ENCODE data around the gene WDR7. TPM values are rescaled to one million over a fixed set of nuclear protein-coding genes. Genes with fewer than 3 reads are reported as not detected.

WDR7 gene
- polyA plus RNA-seq, 10 donors: 8.1 to 13.9 (median 10.6) TPM

DNA sequence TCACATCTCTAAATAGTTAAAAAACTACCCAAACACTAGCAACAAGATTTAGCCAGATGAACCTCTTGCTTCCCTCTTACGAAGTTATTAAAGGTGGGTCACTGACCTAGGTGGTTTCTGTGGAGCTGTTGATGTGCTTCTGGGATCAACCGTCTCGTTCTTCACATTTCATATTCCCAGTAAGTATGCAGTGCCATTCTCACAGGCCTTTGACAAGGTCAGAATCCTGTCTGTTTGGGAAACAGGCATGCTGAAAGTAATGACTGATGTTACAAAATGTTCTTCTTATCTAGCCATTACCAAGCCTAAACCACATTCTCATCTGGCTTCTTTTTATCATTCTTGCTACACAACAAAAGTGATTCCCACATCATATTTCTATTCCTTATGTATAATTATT is 70.3 kb downstream of the WDR7 start:
- no peak for DNase-seq

DNA sequence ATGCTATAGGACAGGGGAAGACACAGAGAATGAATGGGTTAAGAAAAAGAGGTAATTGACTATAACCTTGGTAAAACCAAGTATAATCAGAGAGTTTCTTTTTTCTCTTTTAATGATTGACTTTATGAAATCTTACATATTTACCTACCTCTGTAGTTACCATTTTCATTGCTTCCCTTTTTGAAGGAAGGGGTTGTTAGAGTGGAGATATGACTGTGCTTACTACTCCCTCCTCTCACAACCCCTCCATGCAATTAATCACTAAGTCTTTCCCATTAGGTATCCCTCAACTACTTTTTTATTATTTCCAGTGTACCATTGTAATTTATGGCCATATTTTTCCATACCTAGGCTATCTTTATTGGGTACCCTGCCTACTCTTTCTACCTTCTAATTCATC is 71.4 kb downstream of the WDR7 start:
- no peak for DNase-seq

DNA sequence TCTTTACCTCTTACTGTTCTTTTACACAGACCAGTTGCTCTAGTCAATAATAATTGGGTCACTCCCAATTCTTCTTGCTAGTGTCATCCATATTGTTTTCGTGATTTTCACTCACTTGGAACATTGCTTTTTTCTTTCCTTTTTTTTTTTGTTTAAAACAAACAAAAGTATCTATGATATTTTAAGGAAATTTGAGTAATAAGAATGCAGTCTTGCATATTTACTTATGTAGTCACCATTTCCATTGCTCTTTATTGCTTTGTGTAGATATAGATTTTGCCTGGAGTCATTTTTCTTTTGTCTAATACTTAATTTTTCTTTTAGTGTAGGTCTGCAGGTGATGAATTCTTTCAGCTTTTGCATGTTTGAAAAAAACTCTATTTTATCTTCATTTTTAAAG is 71.9 kb downstream of the WDR7 start:
- DNase-seq: no peak

DNA sequence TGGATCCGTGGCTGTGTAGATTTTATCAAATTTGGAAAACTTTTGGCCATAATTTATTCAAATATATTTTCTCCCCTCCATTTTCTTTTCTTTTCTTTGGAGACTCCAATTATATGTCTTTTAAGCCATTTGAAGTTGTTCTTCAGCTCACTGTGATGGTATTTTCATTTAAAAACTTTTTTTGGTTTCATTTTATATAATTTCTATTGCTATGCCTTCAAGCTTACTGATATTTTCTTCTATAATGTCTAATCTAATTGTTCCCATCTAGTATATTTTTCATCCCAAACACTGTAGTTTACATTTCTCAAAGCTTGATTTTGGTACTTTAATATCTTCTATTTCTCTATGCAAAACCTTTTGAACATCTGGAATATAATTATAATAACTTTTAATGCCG is 72.5 kb downstream of the WDR7 start:
- DNase-seq: no peak

DNA sequence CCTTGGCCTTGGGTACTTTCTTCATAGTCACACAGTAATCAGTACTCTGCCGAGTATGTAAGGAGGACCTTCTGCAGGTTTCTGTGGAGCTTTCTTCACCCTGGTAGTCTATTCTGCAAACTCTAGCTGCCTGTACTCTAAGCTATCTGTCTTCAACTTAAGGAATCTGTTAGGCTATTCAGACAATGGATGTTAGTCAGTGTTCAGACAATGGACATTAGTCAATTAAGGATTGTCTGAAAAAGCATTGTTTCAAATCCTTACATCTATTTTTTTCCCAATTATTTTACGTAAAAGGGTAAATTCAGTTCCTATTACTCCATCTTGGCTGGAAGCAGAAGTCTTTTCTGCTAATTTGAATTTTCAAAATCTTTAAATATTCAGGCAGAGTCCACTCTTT is 75.7 kb downstream of the WDR7 start:
- no peak for DNase-seq

DNA sequence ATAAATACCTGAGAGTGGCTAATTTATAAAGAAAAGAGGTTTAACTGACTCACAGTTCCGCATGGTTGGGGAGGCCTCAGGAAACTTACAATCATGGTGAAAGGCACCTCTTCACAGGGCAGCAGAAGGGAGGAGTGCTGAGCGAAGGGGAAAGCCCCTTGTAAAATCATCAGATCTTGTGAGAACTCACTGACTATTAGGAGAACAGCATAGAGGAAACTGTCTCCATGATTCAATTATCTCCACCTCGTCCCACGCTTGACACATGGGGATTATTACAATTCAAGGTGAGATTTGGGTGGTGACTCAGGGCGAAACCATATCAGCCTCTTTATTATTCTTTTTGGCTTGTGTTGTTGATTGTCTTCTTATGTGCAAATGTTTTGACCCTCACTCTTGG is 76.2 kb downstream of the WDR7 start:
- no peak for DNase-seq

DNA sequence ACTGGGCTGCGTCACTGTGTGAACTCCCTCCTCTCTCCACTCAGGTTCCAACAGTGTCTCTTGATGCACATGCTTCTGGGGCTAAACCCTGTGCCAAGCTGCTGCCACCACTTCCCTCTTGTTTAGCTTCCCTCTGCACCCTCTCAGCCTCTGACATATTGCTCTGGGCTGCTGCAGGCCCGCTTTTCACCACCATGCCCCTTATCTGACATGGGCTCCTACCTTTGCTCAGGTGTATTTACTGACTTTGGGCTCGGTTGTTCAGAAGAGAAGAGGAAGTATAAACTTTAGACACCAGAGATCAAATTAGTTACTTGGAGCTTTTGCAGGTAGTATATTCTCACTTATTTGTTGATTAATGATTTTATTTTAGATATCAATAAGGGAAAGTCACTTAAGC is 77.6 kb downstream of the WDR7 start:
- DNase-seq: no peak

DNA sequence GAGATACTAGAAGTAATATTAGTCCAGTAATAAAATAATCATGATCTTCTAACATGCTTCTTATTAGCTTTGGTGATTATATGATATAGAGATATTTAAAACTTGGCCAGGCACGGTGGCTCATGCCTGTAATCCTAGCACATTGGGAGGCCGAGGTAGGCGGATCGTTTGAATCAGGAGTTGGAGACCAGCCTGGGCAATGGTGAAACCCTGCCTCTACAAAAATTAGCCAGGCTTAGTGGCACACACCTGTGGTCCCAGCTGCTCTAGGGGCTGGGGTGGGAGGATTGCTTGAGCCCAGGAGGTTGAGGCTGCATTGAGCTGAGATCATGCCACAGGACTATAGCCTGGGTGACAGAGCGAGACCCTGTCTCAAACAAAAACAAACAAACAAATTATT is 87.0 kb downstream of the WDR7 start:
- DNase-seq: no peak

DNA sequence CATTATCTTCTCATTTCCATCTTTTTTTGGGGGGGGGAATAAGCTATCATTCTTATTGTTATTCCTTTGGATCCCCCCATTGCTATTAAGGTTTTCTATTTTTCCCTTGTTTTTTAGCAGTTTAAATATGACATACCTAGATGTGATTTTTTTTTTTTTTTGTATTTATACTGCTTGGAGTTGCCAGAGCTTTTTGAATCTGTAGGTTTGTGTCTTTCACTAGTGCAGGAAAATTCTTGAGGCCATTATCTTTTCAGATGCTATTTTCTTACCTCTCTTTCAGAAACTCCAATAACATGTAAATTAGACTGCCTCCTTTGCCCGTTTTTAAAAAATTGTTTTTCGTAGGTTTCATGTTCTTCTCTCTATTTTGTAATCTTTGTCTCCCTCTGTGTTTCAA is 88.6 kb downstream of the WDR7 start:
- no peak for DNase-seq

DNA sequence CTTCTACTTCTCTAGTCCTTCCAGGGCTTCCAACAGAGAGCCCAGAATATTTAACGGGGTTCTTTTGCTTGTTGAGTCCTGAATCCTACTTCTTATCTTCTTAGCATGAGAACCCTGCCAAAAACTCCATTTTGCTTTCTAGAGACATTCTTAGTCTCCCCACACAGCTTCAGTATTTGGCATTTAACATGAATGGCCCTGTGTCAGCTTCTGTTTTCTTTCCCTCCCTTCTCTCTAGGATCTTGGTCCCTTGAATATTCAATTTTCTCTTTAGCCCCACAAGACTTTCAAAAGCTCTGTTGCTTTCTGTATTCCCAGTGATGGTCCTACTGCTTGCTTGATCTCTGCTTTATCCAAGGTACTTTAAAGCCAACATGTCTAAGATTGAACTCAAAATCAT is 89.5 kb downstream of the WDR7 start:
- no peak for DNase-seq

DNA sequence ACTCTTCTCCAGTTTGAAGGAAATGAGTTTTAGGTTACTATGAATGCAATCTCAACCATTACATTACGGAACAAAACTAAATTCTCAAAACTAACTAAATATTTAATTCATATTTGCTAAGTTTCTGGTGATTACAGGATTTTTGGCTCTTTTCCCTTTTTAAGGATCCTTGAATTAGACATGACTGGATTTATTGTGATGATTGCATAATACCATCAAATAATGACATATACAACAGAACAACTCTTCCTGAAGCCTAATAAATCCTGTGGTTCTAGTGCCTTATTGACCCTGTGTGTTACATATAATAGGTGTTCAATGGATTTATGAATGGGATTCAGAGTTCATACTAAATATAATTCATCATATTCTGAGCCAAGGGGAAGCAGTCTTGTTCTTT is 90.5 kb downstream of the WDR7 start:
- DNase-seq: no peak

DNA sequence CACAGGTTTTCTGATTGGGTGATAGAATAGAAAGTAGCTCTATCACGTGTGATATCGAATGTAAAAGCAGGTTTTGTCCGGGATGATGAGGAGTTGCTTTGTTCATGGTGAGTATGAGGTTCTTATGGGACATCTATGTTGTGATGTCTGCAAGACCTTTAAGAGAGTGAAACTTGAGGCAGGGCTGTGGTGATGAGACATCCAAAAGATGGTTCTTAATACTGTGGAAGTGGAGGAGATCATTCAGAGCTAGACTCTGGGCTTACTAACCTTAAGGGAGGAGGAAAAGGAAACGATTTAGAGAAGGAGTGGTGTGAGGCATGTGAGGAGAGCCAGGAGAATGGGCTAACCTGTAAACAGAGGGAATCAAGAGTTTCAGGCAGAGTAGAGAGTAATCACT is 92.0 kb downstream of the WDR7 start:
- no peak for DNase-seq

DNA sequence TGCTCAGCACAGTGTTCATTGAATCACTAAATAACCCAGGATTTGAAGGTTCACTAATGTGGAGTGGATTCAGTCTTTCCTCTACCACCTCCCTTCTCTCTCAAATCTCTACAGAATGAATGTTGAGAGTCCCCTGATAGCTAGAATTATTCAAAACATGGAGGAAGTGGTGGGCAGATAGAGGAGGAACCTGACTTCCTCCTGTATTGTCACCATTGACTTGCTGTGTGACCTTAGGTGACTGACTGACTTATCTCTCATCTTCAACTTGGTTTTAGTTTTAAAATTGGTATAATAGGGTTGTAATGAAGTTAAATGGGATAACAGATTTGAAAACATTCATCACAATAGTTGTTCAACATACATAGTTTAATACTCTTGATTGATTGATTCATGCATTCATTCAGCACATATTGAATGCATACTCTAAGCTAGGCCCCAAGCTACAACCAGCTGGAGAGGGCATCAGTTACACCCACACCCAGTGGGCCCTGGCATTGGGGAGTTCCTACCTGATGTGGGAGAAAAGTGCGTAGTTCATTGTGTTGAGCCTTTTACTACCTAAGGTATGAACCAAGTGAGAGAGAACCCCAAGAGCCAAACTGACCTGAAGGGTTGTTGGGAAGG is 96.0 kb downstream of the WDR7 start:
- DNase-seq: no peak

DNA sequence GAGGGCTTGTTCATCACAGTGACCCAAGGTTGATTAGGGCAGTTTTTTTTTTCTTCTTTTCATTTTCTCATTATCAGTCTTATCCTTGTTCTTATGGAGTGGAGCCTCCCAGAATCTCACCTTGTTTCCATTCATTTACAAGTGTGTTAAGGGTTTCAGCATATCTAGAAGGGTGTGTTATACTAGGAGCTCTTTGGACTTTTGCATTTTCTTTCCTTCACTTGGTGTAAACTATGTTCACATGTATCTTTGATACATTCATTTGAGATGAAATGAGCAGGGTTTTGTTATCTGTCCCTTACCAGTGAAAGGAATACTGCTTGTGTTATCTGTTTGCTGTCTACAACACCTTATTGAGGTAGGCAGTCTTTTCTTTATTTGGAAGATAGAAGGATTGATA is 96.7 kb downstream of the WDR7 start:
- DNase-seq: no peak

DNA sequence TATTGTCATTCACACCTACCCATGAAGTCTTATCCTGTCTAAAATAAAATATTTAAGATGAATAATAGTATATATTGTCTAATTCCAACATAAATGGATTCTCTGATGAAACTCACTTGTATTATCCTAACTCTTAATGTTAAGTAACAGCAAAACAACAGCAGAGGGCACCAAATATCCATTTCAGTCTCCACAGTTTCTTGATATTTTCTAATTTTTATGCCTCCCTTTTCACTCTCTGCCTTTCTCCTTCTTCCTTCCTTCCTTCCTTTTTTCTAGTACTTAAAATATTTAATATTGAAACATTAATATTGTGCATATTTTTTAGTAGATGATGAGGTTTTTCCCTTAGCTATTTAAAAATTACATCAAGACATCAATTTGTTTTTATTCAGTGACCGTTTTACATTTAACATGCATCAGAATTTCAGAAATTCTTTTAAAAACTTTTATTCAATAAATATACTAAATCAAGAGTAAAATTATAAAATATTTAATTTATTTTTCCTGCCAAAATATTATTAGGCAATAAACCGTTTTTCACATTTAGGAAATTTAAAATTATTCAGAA is 97.6 kb downstream of the WDR7 start:
- DNase-seq: peak; percentile 32 to 56 (median 33)

DNA sequence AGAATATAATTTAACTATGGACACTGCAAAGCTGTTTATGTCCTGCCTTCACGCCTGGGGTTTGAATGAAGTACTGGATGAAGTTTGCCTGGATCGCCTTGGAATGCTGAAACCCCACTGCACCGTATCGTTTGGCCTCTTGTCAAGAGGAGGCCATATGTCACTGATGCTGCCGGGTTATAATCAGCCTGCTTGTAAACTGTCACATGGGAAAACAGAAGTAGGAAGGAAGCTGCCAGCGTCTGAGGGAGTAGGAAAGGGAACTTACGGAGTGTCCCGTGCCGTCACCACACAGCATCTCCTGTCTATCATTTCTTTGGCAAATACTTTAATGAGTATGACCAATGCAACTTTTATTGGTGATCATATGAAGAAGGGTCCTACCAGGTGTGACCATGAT is 105.8 kb downstream of the WDR7 start:
- DNase-seq: peak; percentile 9 to 37 (median 16)

DNA sequence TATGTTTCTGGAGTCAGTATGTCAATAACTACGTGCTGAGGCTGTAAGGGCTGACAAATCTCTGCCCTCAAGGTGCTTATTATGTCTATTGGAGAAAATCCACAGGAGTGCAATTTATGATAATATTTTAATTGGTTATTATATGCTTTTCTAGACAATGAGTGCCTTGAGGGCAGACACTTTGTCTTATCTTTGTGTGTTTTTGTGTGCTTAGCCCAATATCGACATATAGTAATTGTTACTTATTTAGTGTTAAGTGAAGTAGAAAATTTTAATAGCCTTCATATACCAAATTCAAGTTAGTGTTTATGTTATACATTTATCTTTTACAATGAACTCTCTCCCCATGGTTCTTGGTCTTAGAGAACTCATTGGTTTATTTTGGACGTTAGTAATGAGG is 118.9 kb downstream of the WDR7 start:
- no peak for DNase-seq

DNA sequence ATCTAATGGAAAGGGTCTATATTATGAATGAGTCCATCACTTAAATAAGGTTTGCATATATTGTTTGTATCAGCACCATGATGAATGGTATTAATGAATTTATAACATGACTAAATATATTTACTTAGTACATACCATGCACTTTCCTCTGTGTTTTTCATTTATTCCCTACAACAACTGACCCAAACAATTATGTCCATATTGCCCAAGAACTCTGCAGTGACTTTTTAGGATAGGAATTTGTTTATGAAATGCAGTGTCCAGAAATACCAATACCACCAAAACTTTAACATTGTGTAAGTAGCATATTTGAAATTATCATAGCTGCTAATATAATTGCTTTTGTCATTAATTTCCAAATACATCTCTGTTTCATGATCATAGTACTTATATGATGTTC is 119.7 kb downstream of the WDR7 start:
- DNase-seq: no peak

DNA sequence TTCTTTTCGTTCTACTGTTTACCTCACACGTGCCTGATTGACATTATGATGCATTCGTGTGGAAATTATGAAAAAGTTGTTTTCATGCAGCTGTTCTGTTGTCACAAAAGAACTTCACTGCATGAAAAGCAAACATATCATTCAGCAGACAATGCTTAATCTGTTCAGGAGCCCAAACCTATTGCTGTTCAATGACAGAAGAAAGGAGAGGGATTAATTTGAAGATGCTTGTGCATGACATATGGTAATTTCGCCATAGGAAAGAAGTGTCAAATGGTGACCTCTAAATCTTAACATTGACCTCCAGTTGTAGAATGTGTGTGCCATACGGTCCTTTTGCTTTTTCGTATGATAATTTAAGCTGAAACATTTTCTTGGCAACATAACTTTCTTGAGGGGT is 124.5 kb downstream of the WDR7 start:
- no peak for DNase-seq

DNA sequence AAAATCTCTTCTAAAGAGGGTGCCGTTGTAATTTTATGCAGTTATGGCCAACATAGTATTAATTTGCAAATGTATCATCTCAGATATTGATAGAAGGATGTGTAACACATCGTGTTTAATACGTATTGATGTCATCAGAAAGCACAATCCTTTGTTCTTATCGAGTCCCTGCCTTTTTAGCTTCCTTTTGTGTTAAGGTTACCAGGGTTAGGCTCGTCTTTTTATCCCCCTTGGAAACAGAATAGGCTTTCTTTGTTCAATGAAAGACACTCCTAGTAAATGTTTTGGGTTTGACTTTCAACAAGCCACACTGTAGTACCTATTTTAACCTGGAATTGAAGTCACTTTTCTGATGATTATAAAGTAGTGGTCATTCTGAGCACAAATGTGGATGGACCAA is 136.2 kb downstream of the WDR7 start:
- no peak for DNase-seq

DNA sequence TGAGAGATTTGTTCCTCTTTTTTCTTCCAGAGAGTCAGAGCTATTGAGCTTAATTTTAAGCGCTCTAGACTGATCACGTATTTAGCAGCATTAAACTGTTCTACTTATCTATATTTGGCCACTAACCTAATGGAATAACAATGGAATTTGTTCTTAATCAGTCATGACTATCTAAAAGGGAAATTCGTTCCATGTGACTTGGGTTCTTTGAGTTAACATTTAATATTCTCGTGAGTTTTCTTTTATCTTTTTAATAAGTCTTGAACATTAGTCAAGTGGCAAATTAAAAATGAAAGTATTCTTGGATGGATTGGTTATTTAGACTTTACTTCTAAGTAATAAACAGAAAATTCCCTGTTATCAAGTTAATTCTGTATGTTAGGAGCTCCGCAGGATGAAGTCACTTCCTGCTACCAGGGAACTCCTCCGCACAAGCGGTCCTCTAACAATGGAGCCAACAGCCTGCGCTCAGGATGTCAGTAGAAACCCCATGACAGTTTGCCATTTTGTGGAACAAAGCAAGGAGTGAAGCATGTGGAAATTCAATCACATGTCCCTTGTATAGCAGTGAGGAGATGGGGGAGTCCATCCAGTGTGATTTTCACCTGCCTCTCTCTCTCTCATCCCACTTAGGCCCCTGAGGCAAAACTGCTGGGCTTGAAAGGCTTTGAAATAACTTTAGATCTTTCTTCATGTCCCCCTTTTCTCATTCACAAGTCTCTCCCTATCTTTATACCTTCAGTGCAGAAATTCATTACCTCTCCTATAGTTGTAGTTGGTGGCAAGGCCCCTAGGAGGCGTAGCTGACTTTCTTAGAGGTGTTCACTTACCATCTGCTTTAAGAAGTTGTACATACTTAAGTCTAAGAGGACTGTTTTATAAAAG is 138.1 kb downstream of the WDR7 start:
- DNase-seq: peak in 1 of 3 donors; percentile 6

DNA sequence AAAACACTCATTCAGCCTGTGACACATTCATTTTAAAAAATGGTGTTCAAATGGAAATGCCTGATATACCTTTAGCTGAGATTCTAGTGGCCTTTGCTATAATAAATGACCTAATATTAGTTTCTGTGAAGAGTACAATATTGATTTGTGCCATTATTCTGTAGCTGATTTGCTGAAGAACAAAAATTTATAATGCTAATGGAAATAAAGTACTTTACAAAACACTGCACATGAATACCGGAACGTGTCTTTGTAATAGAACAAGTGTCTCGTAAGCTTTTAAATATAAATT is 138.7 kb downstream of the WDR7 start:
- DNase-seq: no peak

DNA sequence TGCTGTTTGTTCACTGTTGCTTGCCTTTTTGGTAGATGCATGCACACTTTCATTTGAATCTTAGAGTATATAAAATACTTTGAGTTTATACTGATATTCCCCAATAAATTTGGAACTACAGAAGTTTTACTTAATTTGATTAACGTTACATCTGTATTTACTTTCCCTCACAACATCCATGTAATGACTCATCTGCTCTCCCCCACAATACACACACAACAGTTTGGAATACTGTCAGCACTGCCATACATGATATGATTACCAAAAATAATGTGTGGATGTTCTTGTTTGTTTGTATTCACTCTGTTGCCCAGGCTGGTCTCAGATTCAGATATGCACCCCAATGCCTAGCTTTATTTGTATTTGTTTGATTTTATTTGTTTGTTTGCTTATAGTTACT is 144.2 kb downstream of the WDR7 start:
- DNase-seq: no peak

DNA sequence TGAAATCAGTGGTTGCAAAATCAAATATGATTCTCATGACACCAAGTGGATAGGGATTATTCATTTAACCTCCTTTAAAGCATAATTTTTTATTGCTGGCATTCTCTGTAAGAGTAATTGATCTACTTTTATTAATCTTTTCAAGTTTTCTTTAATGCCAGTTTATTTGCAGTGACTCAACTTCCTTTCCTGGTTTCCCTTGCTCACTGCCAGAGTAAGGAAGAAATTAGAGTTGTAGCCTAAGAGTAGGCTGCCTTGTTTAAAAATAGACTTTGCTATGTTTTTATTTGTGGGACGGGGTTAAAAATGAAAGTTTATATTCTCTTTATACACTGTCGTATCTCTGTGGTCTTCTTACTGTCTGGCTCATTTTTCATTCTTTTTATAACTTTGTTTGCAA is 148.6 kb downstream of the WDR7 start:
- no peak for DNase-seq
